Mucosa of gallbladder (tissue), 1 donor: ENCODE measurements around the gene ITFG2. TPM values are rescaled to one million over a fixed set of nuclear protein-coding genes. Genes with fewer than 3 reads are reported as not detected.
"Not testable (repeated sequence)": the region's sequence is repeated elsewhere in the genome, so short reads cannot be mapped to it uniquely, and the experiment has no call there.

Experiments
- DNase-seq: peaks from one replicate; pipeline ENCODE4 v3.0.0-alpha.2; 2020; ENCODE audit warnings: low spot score
- total RNA-seq: library from RNA; stranded (reverse); gene quantifications from one replicate; pipeline ENCODE4 v1.2.1, GENCODE V29; 2021
- donor health status: DM: no; HTN: no; CAD: no.

Gene ITFG2
- total RNA-seq, 1 donor from 2014 or later, result 43.4 TPM

- DNase-seq, result not testable (repeated sequence)
Observed at GRCh38 chr12:2863402-2863801, 50.9 kb downstream of the ITFG2 start.

GRCh38 chr12:2864198-2864597 is 51.7 kb downstream of the ITFG2 start:
- no peak for DNase-seq

- not testable (repeated sequence) for DNase-seq
Observed at GRCh38 chr12:2868986-2869632, 56.6 kb downstream of the ITFG2 start.

Other genes starting within 250 kb of the ITFG2 start
- gene FKBP4, start 17.7 kb upstream of the ITFG2 start, total RNA-seq, result 140 TPM
- gene NRIP2, start 22.4 kb downstream of the ITFG2 start, total RNA-seq, result 3.2 TPM
- gene TEX52, start 44.4 kb downstream of the ITFG2 start, total RNA-seq, result not detected
- gene FOXM1, start 64.5 kb downstream of the ITFG2 start, total RNA-seq, result 2.6 TPM
- gene RHNO1, start 64.6 kb downstream of the ITFG2 start, total RNA-seq, result 17.6 TPM
- 20.7 TPM for gene TULP3, start 78.2 kb downstream of the ITFG2 start, total RNA-seq
- 5.1 TPM for gene TEAD4, start 146.7 kb downstream of the ITFG2 start, total RNA-seq